ENCODE measurements around the gene CD226.

DNA sequence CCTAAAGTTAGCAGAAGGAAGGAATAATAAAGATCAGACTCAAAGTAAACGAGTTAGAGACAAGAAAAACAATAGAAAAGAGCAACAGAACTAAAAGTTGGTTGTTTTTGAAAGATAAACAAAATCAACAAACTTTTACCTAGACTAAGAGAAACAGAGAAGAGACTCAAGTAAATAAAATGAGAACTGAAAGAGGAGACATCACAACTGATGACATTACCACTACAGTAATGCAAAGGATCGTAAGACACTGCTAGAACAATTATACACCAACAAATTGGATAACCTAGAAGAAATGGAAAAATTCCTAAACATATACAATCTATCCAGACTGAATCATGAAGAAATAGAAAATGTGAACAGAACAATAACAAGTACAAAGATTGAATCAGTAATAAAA, 139.3 kb downstream of the CD226 start:
- TF ChIP-seq ZNF274 (IDR thresholded peaks at IDR 0.05; ENCODE audit: low read depth, low read length) (no peak), SUZ12 (IDR thresholded peaks at IDR 0.05; ENCODE audit: extremely low read depth, insufficient read depth, insufficient read length) (no peak)
